IPS-18a (cell line): ENCODE data around the gene CACNA2D4.
"Not testable (repeated sequence)": the region's sequence is repeated elsewhere in the genome, so short reads cannot be mapped to it uniquely, and the experiment has no call there.

Experiments used
- H3K27ac ChIP-seq: one replicate; pipeline ENCODE4 v1.5.1; 2013; ENCODE audit warnings: low read length
- H3K27me3 ChIP-seq: one replicate; pipeline ENCODE4 v1.6.1; 2013; ENCODE audit warnings: mild to moderate bottlenecking, low read length; ENCODE audit not compliant: control insufficient read depth, insufficient read depth
- H3K36me3 ChIP-seq: one replicate; pipeline ENCODE4 v1.6.1; 2013; ENCODE audit warnings: low read depth, low read length; ENCODE audit not compliant: control insufficient read depth
- H3K4me1 ChIP-seq: one replicate; pipeline ENCODE4 v1.6.1; 2013; ENCODE audit warnings: low read depth, low read length; ENCODE audit not compliant: control insufficient read depth
- H3K4me3 ChIP-seq: one replicate; pipeline ENCODE4 v1.5.1; 2013; ENCODE audit warnings: low read length
- H3K9ac ChIP-seq: one replicate; pipeline ENCODE4 v1.6.1; 2013; ENCODE audit warnings: mild to moderate bottlenecking, low read length, moderate library complexity
- H3K9me3 ChIP-seq: one replicate; pipeline ENCODE4 v1.6.1; 2013; ENCODE audit warnings: low read depth, low read length; ENCODE audit not compliant: control insufficient read depth

Gene CACNA2D4

GRCh38 chr12:1945502-1945901, 27.1 kb upstream of the CACNA2D4 start:
- H3K36me3 ChIP-seq, result peaks cover 11% of the 10 kb centered on the region
- not testable (repeated sequence) for H3K4me1 ChIP-seq, H3K27ac ChIP-seq, H3K4me3 ChIP-seq, H3K9me3 ChIP-seq, H3K9ac ChIP-seq, H3K27me3 ChIP-seq

- H3K27ac ChIP-seq, result no peak overlapping the region
- H3K36me3 ChIP-seq, result peaks cover 3% of the 10 kb centered on the region
- H3K9me3 ChIP-seq, result no peaks in the 10 kb centered on the region
- H3K4me1 ChIP-seq, result peaks cover 6% of the 10 kb centered on the region
- no peak overlapping the region for H3K4me3 ChIP-seq
- no peaks in the 10 kb centered on the region for H3K27me3 ChIP-seq
- H3K9ac ChIP-seq, result no peak overlapping the region
Observed at GRCh38 chr12:1939801-1940607, 21.6 kb upstream of the CACNA2D4 start.

- peaks cover 3% of the 10 kb centered on the region for H3K36me3 ChIP-seq
- no peak overlapping the region for H3K4me3 ChIP-seq
- no peaks in the 10 kb centered on the region for H3K27me3 ChIP-seq
- no peaks in the 10 kb centered on the region for H3K9me3 ChIP-seq
- peaks cover 6% of the 10 kb centered on the region for H3K4me1 ChIP-seq
- H3K27ac ChIP-seq, result no peak overlapping the region
- H3K9ac ChIP-seq, result no peak overlapping the region
Observed at GRCh38 chr12:1939331-1939730, 20.9 kb upstream of the CACNA2D4 start.

- Histone ChIP-seq H3K9me3 (no peaks in the 10 kb centered on the region), H3K27ac (no peak overlapping the region), H3K36me3 (peaks cover 3% of the 10 kb centered on the region), H3K4me3 (no peak overlapping the region), H3K9ac (no peak overlapping the region), H3K4me1 (peaks cover 6% of the 10 kb centered on the region), H3K27me3 (no peaks in the 10 kb centered on the region)
Observed at GRCh38 chr12:1937481-1938224, 19.2 kb upstream of the CACNA2D4 start.

- H3K36me3 ChIP-seq, result peaks cover 3% of the 10 kb centered on the region
- H3K27me3 ChIP-seq, result no peaks in the 10 kb centered on the region
- H3K4me1 ChIP-seq, result peaks cover 6% of the 10 kb centered on the region
- no peaks in the 10 kb centered on the region for H3K9me3 ChIP-seq
- H3K9ac ChIP-seq, result no peak overlapping the region
- no peak overlapping the region for H3K4me3 ChIP-seq
- H3K27ac ChIP-seq, result no peak overlapping the region
Observed at GRCh38 chr12:1936406-1937320, 18.2 kb upstream of the CACNA2D4 start.

GRCh38 chr12:1935700-1936378, 17.4 kb upstream of the CACNA2D4 start:
- no peak overlapping the region for H3K27ac ChIP-seq
- no peaks in the 10 kb centered on the region for H3K9me3 ChIP-seq
- peaks cover 6% of the 10 kb centered on the region for H3K4me1 ChIP-seq
- no peaks in the 10 kb centered on the region for H3K36me3 ChIP-seq
- H3K27me3 ChIP-seq, result no peaks in the 10 kb centered on the region
- no peak overlapping the region for H3K9ac ChIP-seq
- no peak overlapping the region for H3K4me3 ChIP-seq

- Histone ChIP-seq H3K4me3 (no peak overlapping the region), H3K27me3 (no peaks in the 10 kb centered on the region), H3K36me3 (no peaks in the 10 kb centered on the region), H3K4me1 (peaks cover 6% of the 10 kb centered on the region), H3K9ac (no peak overlapping the region), H3K27ac (no peak overlapping the region), H3K9me3 (no peaks in the 10 kb centered on the region)
Observed at GRCh38 chr12:1935242-1935641, 16.8 kb upstream of the CACNA2D4 start.

GRCh38 chr12:1934831-1935230, 16.4 kb upstream of the CACNA2D4 start:
- Histone ChIP-seq H3K36me3 (no peaks in the 10 kb centered on the region), H3K27me3 (no peaks in the 10 kb centered on the region), H3K27ac (no peak overlapping the region), H3K4me1 (peaks cover 5% of the 10 kb centered on the region), H3K4me3 (no peak overlapping the region), H3K9ac (no peak overlapping the region), H3K9me3 (no peaks in the 10 kb centered on the region)

- Histone ChIP-seq H3K27me3 (no peaks in the 10 kb centered on the region), H3K9ac (no peak overlapping the region), H3K4me1 (no peaks in the 10 kb centered on the region), H3K4me3 (no peak overlapping the region), H3K36me3 (no peaks in the 10 kb centered on the region), H3K9me3 (no peaks in the 10 kb centered on the region), H3K27ac (no peak overlapping the region)
Observed at GRCh38 chr12:1934068-1934467, 15.6 kb upstream of the CACNA2D4 start.

GRCh38 chr12:1933342-1934051, 15.0 kb upstream of the CACNA2D4 start:
- Histone ChIP-seq H3K9me3 (no peaks in the 10 kb centered on the region), H3K9ac (no peak overlapping the region), H3K4me3 (no peak overlapping the region), H3K36me3 (no peaks in the 10 kb centered on the region), H3K27ac (no peak overlapping the region), H3K27me3 (no peaks in the 10 kb centered on the region), H3K4me1 (no peaks in the 10 kb centered on the region)
